CD4-positive, alpha-beta T cell treated with Interleukin-10 for 1 hour (primary cell): Measurements from ENCODE around the gene LAYN.

Source experiments
- DNase-seq: peaks from one replicate; pipeline ENCODE4 v3.0.0-alpha.2; 2020

The LAYN gene

DNA sequence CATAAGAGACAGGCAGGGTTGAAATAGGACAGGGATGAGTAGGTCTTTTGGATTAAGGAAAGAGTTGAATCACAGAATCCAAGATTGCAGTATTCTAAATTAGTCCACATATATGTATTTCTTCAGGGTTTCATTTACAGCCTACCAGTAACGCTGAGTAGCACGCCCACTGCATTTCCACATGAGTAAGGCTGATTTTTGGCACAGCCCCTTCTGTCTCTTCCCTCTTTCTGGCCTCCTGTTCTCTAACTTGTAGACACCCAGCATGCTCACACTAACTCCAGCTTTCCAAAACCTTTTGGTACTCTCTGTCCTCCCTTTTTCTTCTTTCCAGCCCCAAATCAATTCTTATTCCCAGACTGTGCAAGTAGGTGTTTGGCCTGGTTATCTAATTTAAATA is 58.0 kb downstream of the LAYN start:
- no peak for DNase-seq

DNA sequence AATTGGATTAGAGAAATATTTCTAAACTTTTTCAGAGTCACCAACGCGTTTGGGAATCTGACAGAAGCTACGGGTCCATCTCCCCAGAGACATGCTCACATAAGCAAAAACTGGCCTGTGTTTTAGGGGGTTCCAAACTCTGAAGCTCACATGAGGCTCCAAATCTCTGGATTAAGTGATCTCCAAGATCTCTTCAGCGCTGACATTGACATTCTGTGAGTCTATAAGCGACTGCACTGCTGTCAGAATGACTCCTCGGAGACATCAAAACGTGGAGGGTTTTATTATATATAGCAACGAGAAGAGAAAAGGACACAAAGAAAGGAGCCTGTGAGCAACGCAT is 61.1 kb downstream of the LAYN start:
- no peak for DNase-seq

DNA sequence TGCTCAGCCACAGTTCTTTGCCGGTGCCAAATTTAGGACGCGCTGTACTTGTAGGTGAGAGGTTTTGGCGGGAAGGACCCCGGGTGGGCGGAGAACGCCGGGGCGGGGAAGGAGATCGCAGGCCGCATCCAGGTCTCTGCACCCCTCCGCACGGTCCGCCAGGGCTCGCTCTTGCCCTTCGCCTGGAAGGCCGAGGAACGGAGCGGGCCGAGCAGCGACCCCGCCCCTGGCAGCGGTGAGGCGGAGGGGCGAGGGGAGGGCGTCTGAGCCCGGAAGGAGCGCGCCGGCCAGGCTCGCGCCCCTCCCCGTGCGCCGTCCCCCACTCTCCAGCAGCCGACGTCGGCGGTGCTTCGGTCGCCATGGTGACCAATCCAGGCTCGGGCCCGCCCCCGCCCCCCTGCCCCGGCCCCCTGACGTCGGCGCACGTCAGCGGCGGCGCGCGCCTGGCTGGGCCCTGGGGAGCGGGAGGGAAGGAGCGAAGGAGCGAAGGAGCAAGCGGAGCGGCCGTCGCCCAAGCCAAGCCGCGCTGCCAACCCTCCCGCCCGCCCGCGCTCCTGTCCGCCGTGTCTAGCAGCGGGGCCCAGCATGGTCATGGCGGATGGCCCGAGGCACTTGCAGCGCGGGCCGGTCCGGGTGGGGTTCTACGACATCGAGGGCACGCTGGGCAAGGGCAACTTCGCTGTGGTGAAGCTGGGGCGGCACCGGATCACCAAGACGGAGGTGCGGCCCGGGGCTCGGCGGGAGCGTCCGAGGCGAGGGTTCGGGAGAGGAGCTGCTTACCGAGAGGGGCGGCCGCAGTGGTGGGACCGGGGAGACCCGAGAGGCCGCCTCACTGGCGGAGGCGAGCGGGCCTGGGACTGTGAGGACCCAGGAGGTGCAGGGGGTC is 61.7 kb downstream of the LAYN start, which contains the start of gene SIK2:
TSS of gene SIK2 (plus strand) at position 471 of the 886 bp plus-strand sequence. CDS start at position 586, 115 bp downstream.
- peak; percentile 93 for DNase-seq

DNA sequence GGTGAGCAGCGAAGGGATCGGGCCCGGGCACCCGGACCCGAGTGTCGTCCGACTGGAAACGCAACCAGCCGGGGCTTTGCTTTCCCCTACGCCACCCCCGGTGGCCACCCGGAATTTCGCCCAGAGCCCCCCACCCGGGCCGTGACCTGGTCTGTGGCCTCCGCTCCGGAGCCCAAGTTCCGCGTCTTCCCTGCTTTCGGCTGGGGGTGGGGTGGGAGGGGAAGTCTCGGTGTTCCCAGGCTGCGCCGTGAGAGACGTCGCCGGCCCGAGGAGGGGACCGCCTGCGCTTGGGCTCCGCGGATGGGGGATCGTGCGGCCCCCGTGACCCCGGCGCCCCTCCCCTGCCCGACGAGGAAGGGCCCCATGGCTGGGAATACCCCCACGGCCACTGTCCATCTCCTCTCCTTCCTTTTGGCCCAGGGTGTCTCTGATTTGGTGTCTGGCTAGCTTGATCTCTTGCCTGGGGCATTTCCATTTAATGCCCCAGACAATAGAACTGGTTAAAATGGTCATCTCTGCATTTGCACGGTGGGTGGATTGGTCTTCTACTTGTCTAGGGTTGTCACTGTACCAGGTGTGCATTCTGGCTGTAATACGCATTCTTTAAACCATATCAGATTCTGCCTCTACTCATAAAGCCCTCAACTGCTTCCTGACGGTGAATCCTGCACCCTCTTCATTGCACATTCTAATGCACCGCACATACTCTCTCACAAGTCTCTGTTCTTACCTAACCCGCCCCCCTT is 62.5 kb downstream of the LAYN start:
- peak; percentile 21 for DNase-seq

GRCh38 chr11:111603611-111604130 is 63.2 kb downstream of the LAYN start:
- no peak for DNase-seq

- DNase-seq, result peak; percentile 68
Measured at GRCh38 chr11:111604392-111605009, 64.0 kb downstream of the LAYN start.

DNA sequence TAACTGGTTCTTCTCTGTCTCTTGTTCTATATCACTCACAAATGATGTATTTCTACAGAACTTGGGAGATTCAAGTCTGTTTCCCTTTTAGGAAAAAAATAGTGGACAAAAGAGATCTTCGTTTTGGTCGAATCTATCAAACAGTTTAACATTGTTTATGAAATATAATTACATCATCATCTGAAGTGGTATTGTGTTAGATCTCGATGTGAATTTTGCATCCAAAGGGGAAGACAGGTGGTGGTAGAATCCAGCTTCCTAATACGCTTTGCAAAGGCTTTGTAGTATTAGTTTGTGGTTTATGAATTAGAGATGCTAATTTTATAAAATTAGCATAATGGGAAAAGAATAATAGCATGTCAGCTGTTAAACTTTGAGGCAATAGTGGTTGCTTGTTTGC is 65.2 kb downstream of the LAYN start:
- no peak for DNase-seq

- DNase-seq, result no peak
Measured at GRCh38 chr11:111606986-111607385, 66.5 kb downstream of the LAYN start.

DNA sequence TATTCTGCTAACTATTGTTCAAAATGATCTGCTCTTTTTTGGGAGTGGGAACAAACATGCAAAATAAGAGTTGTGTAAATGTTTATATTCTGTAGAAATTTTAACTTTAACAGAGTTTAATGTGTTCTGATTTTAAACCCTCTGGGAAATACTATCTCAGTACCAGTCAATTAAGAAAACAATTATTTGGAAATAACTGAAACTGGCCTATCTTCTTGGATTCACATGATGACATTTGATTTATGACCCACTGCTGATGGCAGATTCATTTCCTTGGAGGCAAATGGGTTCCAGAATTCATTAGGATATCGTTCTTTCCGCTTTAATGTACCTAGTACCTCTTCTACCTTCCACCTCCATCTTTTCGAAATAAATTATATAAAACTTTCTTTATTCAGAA is 67.2 kb downstream of the LAYN start:
- no peak for DNase-seq
